HepG2 (cell line): ENCODE results near the gene TNFRSF6B. TPM values are rescaled to one million over a fixed set of nuclear protein-coding genes. Genes with fewer than 3 reads are reported as not detected.

ENCODE experiments used
- AKAP8 ChIP-seq: sonication (generic); formaldehyde crosslinking; IDR thresholded peaks from 2 replicates; pipeline ENCODE4 v1.5.1; 2020; ENCODE audit warnings: mild to moderate bottlenecking, missing genetic modification reagents
- ARID2 ChIP-seq: sonication (generic); formaldehyde crosslinking; IDR thresholded peaks from 2 replicates; pipeline ENCODE4 v1.8.1; 2022; ENCODE audit warnings: mild to moderate bottlenecking, missing genetic modification reagents, borderline replicate concordance
- ATAD3A ChIP-seq: sonication (generic); formaldehyde crosslinking; IDR thresholded peaks from 2 replicates; pipeline ENCODE4 v1.4.0; 2020; ENCODE audit warnings: missing genetic modification reagents
- EEA1 ChIP-seq: sonication (generic); formaldehyde crosslinking; IDR thresholded peaks from 2 replicates; pipeline ENCODE4 v1.5.1; 2020; ENCODE audit warnings: mild to moderate bottlenecking, missing genetic modification reagents, borderline replicate concordance
- ESRRA ChIP-seq: sonication (generic); formaldehyde crosslinking; IDR thresholded peaks from 2 replicates; pipeline ENCODE4 v1.5.1; 2020; ENCODE audit warnings: mild to moderate bottlenecking, low read depth, missing genetic modification reagents
- HDAC1 ChIP-seq: sonication (generic); formaldehyde crosslinking; IDR thresholded peaks from 2 replicates; pipeline ENCODE4 v1.5.1; 2020; ENCODE audit warnings: mild to moderate bottlenecking, missing genetic modification reagents
- HOXA3 ChIP-seq: sonication (generic); formaldehyde crosslinking; IDR thresholded peaks from 2 replicates; pipeline ENCODE4 v1.5.0; 2020; ENCODE audit warnings: missing genetic modification reagents
- IRX3 ChIP-seq: sonication (generic); formaldehyde crosslinking; IDR thresholded peaks from 2 replicates; pipeline ENCODE4 v1.8.1; 2023; ENCODE audit warnings: mild to moderate bottlenecking, low read depth, missing genetic modification reagents, borderline replicate concordance
- KDM3A ChIP-seq: IDR thresholded peaks from 2 replicates; pipeline ENCODE4 v1.6.1; 2018; ENCODE audit warnings: low read depth, missing compliant biosample characterization
- NFYC ChIP-seq: IDR thresholded peaks from 2 replicates; pipeline ENCODE4 v1.6.1; 2016; ENCODE audit warnings: missing genetic modification reagents, missing compliant biosample characterization
- RBM22 ChIP-seq: fragments of 200-400 bp; formaldehyde crosslinking; optimal IDR thresholded peaks from 2 replicates; pipeline ENCODE3; 2017; ENCODE audit warnings: mild to moderate bottlenecking, low read length, moderate library complexity
- SOX13 ChIP-seq, 3 experiments: fragments of 450-650 bp in 1 of 3; sonication (generic) in 1 of 3; formaldehyde crosslinking in 1 of 3; IDR thresholded peaks in 2 of 3; conservative IDR thresholded peaks in 1 of 3; 2 replicates each; pipeline versions ENCODE4 v1.5.0 to v1.6.1; 2016 to 2020; ENCODE audit warnings: antibody characterized with exemption in 1 of 3, mild to moderate bottlenecking in 1 of 3, missing compliant biosample characterization in 1 of 3, missing genetic modification reagents in 1 of 3, moderate library complexity in 1 of 3
- TBL1XR1 ChIP-seq: fragments of 150-350 bp; IDR thresholded peaks from 2 replicates; pipeline ENCODE4 v1.6.1; 2014; ENCODE audit warnings: borderline replicate concordance, low read length; ENCODE audit not compliant: partially characterized antibody
- ZNF501 ChIP-seq: sonication (generic); formaldehyde crosslinking; IDR thresholded peaks from 2 replicates; pipeline ENCODE4 v1.5.1; 2020; ENCODE audit warnings: mild to moderate bottlenecking, moderate library complexity, missing genetic modification reagents
- ZNF530 ChIP-seq: sonication (generic); formaldehyde crosslinking; IDR thresholded peaks from 2 replicates; pipeline ENCODE4 v1.5.0; 2020; ENCODE audit warnings: low read depth, mild to moderate bottlenecking, missing genetic modification reagents
- ZNF564 ChIP-seq: sonication (generic); formaldehyde crosslinking; IDR thresholded peaks from 2 replicates; pipeline ENCODE4 v1.8.1; 2023; ENCODE audit warnings: mild to moderate bottlenecking, missing genetic modification reagents
- ZNF572 ChIP-seq: sonication (generic); formaldehyde crosslinking; IDR thresholded peaks from 2 replicates; pipeline ENCODE4 v1.5.1; 2020; ENCODE audit warnings: mild to moderate bottlenecking, missing genetic modification reagents
- ZNF589 ChIP-seq: sonication (generic); formaldehyde crosslinking; conservative IDR thresholded peaks from 2 replicates; pipeline ENCODE4 v1.8.0; 2022; ENCODE audit warnings: mild to moderate bottlenecking, moderate library complexity, missing genetic modification reagents
- ZNF670 ChIP-seq: sonication (generic); formaldehyde crosslinking; IDR thresholded peaks from 2 replicates; pipeline ENCODE4 v1.8.0; 2022; ENCODE audit warnings: mild to moderate bottlenecking, missing genetic modification reagents, borderline replicate concordance
- ZNF691 ChIP-seq: sonication (generic); formaldehyde crosslinking; IDR thresholded peaks from 2 replicates; pipeline ENCODE4 v1.4.0; 2020; ENCODE audit warnings: missing genetic modification reagents, low read depth, mild to moderate bottlenecking, borderline replicate concordance
- ZSCAN29 ChIP-seq: sonication (generic); formaldehyde crosslinking; conservative IDR thresholded peaks from 2 replicates; pipeline ENCODE4 v1.4.0; 2020; ENCODE audit warnings: mild to moderate bottlenecking, missing genetic modification reagents
- polyA plus RNA-seq, 8 experiments: library from polyadenylated mRNA; depleted of rRNA in 3 of 8; stranded (reverse) in 7 of 8; unstranded in 1 of 8; fragments of >200 nt; fragmentation: Illumina TruSeq in 4 of 8; extraction: Trizol in 4 of 8; gene quantifications; 2 replicates each; pipeline versions ENCODE4 v1.2.1 to v1.2.3, GENCODE V29; 2011 to 2016; ENCODE audit warnings: low read depth in 4 of 8, missing spikeins in 1 of 8, mixed read lengths in 1 of 8; ENCODE audit not compliant: insufficient read depth in 1 of 8
- total RNA-seq, 5 experiments: library from RNA; depleted of rRNA; stranded (reverse); fragments of >200 nt; fragmentation: Illumina TruSeq; extraction: Trizol; gene quantifications; 2 replicates each; pipeline ENCODE4 v1.2.3, GENCODE V29; 2016; ENCODE audit warnings: low read depth in 1 of 5
- TF ChIP-seq, protein P1 (sequence below): sonication (generic); formaldehyde crosslinking; IDR thresholded peaks from 2 replicates; pipeline ENCODE4 v1.5.0; 2020; ENCODE audit warnings: mild to moderate bottlenecking, missing genetic modification reagents, borderline replicate concordance

The TNFRSF6B gene
- total and polyA plus RNA-seq, 2 of the 13 experiments (the other 11 are each of a cell fraction or from before 2014, with no cell fraction given), result 0.24 TPM; not detected in 1

DNA sequence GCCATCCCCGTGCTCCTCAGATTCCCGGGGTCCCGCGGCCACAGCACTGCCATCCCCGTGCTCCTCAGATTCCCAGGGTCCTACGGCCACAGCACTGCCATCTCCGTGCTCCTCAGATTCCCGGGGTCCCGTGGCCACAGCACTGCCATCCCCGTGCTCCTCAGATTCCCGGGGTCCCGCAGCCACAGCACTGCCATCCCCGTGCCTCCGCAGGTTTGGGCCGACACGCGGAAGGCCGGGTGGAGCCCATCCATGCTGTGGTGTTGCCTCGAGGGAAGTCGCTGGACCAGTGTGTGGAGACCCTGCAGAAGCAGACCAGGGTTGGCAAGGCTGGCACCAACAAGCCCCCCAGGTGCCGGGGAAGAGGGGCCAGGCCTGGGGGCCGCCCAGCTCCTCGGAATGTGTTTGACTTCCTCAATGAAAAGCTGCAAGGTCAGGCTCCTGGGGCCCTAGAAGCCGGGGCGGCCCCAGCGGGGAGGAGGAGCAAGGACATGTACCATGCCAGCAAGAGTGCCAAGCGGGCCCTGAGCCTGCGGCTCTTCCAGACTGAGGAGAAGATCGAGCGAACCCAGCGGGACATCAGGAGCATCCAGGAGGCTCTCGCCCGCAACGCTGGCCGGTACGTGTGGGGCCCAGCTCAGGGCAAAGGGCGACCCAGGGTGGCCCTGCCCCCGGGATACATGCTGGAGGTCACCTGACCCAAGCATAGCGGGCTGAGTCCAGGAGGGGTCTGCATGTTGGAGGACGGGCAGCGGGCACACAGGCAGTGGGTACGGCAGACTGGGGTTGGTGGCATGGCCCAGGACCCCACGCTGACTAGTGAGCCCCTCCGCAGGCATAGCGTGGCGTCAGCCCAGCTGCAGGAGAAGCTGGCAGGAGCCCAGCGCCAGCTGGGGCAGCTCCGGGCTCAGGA is 38.8 kb downstream of the TNFRSF6B start (continued):
- TF ChIP-seq, protein P1, sequence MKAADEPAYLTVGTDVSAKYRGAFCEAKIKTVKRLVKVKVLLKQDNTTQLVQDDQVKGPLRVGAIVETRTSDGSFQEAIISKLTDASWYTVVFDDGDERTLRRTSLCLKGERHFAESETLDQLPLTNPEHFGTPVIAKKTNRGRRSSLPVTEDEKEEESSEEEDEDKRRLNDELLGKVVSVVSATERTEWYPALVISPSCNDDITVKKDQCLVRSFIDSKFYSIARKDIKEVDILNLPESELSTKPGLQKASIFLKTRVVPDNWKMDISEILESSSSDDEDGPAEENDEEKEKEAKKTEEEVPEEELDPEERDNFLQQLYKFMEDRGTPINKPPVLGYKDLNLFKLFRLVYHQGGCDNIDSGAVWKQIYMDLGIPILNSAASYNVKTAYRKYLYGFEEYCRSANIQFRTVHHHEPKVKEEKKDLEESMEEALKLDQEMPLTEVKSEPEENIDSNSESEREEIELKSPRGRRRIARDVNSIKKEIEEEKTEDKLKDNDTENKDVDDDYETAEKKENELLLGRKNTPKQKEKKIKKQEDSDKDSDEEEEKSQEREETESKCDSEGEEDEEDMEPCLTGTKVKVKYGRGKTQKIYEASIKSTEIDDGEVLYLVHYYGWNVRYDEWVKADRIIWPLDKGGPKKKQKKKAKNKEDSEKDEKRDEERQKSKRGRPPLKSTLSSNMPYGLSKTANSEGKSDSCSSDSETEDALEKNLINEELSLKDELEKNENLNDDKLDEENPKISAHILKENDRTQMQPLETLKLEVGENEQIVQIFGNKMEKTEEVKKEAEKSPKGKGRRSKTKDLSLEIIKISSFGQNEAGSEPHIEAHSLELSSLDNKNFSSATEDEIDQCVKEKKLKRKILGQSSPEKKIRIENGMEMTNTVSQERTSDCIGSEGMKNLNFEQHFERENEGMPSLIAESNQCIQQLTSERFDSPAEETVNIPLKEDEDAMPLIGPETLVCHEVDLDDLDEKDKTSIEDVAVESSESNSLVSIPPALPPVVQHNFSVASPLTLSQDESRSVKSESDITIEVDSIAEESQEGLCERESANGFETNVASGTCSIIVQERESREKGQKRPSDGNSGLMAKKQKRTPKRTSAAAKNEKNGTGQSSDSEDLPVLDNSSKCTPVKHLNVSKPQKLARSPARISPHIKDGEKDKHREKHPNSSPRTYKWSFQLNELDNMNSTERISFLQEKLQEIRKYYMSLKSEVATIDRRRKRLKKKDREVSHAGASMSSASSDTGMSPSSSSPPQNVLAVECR (CRISPR knock-in tag), result peak; percentile 14; the same call in 1 of the 2 replicates
- TF ChIP-seq SOX13 (IDR thresholded peaks at IDR 0.05) (no peak), SOX13 (CRISPR knock-in tag; conservative IDR thresholded peaks at IDR 0.05 in 1 of 2, IDR thresholded peaks at IDR 0.05 in 1 of 2) (no peak), HDAC1 (CRISPR knock-in tag) (peak; percentile 50; the same call in 1 of the 2 replicates), TBL1XR1 (no peak), ZSCAN29 (no peak), RBM22 (peak; percentile 1), KDM3A (CRISPR knock-in tag) (0 out of 2 replicates have a peak, but pooled peaks have one; percentile 1), HOXA3 (CRISPR knock-in tag) (peak; percentile 50; the same call in 1 of the 2 replicates), ESRRA (CRISPR knock-in tag) (0 out of 2 replicates have a peak, but pooled peaks have one; percentile 22), ARID2 (CRISPR knock-in tag) (no peak), ATAD3A (CRISPR knock-in tag) (0 out of 2 replicates have a peak, but pooled peaks have one; percentile 43), ZNF691 (CRISPR knock-in tag) (no peak), AKAP8 (CRISPR knock-in tag) (peak; percentile 19; the same call in 1 of the 2 replicates), IRX3 (CRISPR knock-in tag) (0 out of 2 replicates have a peak, but pooled peaks have one; percentile 53), EEA1 (CRISPR knock-in tag) (no peak; the same call in 1 of the 2 replicates), ZNF530 (CRISPR knock-in tag) (no peak), ZNF564 (CRISPR knock-in tag) (peak; percentile 63; the same call in 1 of the 2 replicates), ZNF501 (peak; percentile 53), NFYC (CRISPR knock-in tag) (no peak), ZNF589 (no peak), ZNF670 (no peak), ZNF572 (CRISPR knock-in tag) (0 out of 2 replicates have a peak, but pooled peaks have one; percentile 54)
